Activated naive CD8-positive, alpha-beta T cell treated with anti-CD3 and anti-CD28 coated beads for 36 hours (primary cell): ENCODE measurements around the gene RIN3. TPM values are rescaled to one million over a fixed set of nuclear protein-coding genes. Genes with fewer than 3 reads are reported as not detected.

Experiments
- DNase-seq: peaks from one replicate; pipeline ENCODE4 v3.0.0; 2021
- H3K27ac Mint-ChIP-seq: one replicate; pipeline ENCODE4 v1.8.0; 2022; ENCODE audit warnings: mild to moderate bottlenecking, moderate library complexity, mixed read lengths
- H3K27me3 Mint-ChIP-seq: one replicate; pipeline ENCODE4 v1.8.0; 2022; ENCODE audit warnings: mild to moderate bottlenecking, mixed read lengths
- H3K36me3 Mint-ChIP-seq: one replicate; pipeline ENCODE4 v1.8.0; 2021; ENCODE audit warnings: mild to moderate bottlenecking, mixed read lengths
- H3K4me1 Mint-ChIP-seq: one replicate; pipeline ENCODE4 v1.8.0; 2021; ENCODE audit warnings: mixed read lengths
- H3K4me3 Mint-ChIP-seq: one replicate; pipeline ENCODE4 v1.8.0; 2022; ENCODE audit warnings: mild to moderate bottlenecking, moderate library complexity, mixed read lengths
- H3K9me3 Mint-ChIP-seq: one replicate; pipeline ENCODE4 v1.8.0; 2022; ENCODE audit warnings: mixed read lengths
- total RNA-seq, 2 experiments: library from RNA; stranded (reverse); gene quantifications; one replicate each; pipeline ENCODE4 v1.2.3, GENCODE V29; 2021

The RIN3 gene
- total RNA-seq, 2 experiments from 2014 or later: 59.2 to 59.6 TPM

DNA sequence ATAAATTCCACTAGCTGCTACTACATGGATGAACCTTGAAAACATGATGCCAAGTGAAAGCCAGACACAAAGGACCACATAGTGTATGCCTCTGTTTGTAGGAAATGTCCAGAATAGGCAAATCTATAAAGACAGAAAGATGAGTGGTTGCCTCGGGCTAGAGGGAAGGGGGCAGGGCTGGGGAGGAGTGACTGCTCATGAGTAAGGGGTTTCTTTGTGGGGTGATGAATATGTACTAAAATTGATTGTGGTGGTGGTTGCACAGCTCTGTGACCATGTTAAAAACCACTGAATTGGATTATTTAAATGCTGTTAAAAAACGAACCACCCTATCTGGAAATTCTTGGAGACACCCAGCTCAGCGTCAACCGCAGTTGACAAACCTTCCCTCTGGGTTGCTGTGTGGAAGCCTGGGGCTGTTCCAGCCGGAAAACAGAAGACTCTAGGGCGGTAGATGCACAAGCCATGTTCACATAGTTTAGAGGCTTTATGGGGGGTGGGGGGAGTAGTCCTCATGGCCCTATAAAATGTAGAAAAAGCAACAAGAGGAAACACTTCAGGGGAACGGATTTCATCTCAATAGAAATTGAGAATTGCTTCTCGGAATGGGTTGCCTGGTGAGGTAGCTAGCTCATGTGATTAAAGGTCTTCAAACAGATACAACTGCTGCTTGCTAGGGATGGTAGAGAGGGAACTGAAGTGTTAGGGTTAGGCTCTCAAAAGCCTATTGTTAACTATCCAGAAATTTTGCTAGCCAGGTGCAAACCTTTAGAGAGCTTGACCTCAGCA is 29.4 kb downstream of the RIN3 start:
- no peak for DNase-seq
- H3K36me3 Mint-ChIP-seq: peaks cover 32% of the 10 kb centered on the region
- H3K27ac Mint-ChIP-seq: peak overlapping the region; percentile 63
- no peaks in the 10 kb centered on the region for H3K27me3 Mint-ChIP-seq
- H3K9me3 Mint-ChIP-seq: peaks cover 5% of the 10 kb centered on the region
- no peak overlapping the region for H3K4me3 Mint-ChIP-seq
- peaks cover 66% of the 10 kb centered on the region for H3K4me1 Mint-ChIP-seq

DNA sequence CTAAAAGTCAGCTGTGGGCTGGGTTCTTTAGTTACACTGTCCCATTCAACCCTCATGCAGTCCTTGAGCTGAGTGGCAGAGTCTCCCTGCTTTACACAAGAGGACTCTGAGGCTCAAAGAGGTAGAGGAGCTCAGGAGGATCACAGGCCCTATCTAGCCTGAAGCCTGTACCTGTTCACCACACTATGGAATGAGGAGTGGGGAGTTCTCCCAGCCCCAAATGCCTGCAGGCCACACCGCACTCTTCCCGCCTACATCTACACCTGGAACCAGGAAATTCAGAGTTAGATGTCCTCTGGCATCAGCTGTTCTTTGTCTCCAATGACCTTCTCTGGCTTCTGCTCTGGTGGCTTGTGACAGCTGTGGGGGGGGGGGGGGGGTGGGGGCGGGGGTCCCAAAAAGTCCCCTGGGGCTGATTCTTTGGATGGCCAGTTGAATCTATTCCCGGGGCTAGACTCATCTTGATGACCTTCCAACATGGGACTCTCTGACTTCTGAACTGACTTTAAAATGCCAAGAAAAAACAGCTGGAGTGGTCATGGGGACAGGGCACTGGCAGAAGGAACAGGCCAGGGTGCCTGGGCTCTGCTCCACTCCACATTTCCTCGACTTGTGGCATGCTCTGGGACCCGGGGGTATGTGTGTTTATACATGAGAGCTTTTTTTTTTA is 30.6 kb downstream of the RIN3 start:
- Mint-ChIP-seq H3K27ac (peak overlapping the region; percentile 29), H3K4me3 (no peak overlapping the region), H3K36me3 (peaks cover 32% of the 10 kb centered on the region), H3K4me1 (peaks cover 62% of the 10 kb centered on the region), H3K9me3 (peaks cover 5% of the 10 kb centered on the region), H3K27me3 (no peaks in the 10 kb centered on the region)
- DNase-seq: no peak

- Mint-ChIP-seq H3K27me3 (no peaks in the 10 kb centered on the region), H3K4me3 (no peak overlapping the region), H3K36me3 (peaks cover 25% of the 10 kb centered on the region), H3K4me1 (peaks cover 57% of the 10 kb centered on the region), H3K9me3 (peaks cover 1% of the 10 kb centered on the region), H3K27ac (no peak overlapping the region)
- DNase-seq: no peak
Measured at GRCh38 chr14:92546347-92547053, 32.9 kb downstream of the RIN3 start.

GRCh38 chr14:92549105-92549858 is 35.7 kb downstream of the RIN3 start:
- Mint-ChIP-seq H3K27me3 (no peaks in the 10 kb centered on the region), H3K4me3 (no peak overlapping the region), H3K27ac (no peak overlapping the region), H3K9me3 (no peaks in the 10 kb centered on the region), H3K36me3 (peaks cover 23% of the 10 kb centered on the region), H3K4me1 (peaks cover 62% of the 10 kb centered on the region)
- no peak for DNase-seq

DNA sequence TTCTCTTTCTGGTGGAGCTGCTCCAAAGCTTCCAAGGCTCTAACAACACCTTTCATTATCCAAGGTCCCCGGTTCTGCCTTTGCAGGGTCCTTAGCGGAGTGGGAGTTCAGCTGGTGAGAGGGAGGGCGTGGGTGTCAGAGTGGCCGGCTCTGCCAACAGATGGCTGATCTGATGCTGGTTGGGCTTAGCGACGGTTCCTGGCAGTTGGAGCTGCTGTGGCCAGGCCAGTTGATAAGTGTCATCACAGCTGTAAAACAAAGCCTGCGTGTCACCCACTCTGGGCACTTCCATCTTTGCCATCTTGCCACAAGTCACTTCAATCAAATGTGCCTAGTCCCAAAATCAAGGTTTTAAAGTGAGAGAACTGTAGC is 36.3 kb downstream of the RIN3 start:
- Mint-ChIP-seq H3K27me3 (no peaks in the 10 kb centered on the region), H3K4me3 (no peak overlapping the region), H3K4me1 (peaks cover 60% of the 10 kb centered on the region), H3K9me3 (no peaks in the 10 kb centered on the region), H3K27ac (peak overlapping the region; percentile 28), H3K36me3 (peaks cover 23% of the 10 kb centered on the region)
- DNase-seq: no peak

DNA sequence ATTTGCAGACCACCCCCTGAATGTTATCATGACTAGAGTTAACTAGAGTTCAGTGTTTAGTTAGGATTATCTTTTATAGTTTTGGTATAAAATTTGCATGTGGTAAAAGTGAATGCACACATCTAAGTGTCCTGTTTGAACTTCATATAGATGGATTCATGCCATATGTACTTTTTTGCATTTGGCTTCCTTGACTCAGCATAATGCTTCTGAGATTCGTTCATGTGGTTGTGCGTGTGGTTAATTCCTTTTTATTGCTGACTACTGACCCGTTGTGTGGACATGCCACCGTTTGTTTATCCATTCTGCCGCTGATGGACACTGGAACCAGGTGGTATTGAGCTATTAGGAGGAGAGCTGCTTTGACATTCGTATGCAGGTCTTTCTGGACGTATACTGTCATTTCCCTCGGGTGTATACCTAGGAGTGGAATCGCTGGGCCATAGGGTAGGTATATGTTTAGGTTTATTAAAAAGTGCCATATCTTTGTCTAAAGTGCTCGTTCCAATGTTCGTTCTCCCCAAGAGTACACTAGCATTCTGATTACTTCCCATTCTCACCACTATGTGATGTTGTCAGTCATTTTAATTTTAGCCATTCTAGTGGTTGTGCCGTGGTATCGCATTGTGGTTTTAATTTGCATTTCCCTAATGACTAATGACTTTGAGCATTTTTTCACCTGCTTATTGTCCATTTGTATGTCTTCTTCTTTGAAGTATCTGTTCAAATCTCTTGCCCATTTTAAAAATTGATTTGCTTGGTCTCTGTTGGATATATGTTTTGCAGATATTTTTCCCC is 37.7 kb downstream of the RIN3 start:
- peak overlapping the region; percentile 74 for H3K27ac Mint-ChIP-seq
- no peaks in the 10 kb centered on the region for H3K9me3 Mint-ChIP-seq
- no peaks in the 10 kb centered on the region for H3K27me3 Mint-ChIP-seq
- peaks cover 73% of the 10 kb centered on the region for H3K4me1 Mint-ChIP-seq
- DNase-seq: peak; percentile 37
- H3K36me3 Mint-ChIP-seq: peaks cover 36% of the 10 kb centered on the region
- peak overlapping the region; percentile 11 for H3K4me3 Mint-ChIP-seq

DNA sequence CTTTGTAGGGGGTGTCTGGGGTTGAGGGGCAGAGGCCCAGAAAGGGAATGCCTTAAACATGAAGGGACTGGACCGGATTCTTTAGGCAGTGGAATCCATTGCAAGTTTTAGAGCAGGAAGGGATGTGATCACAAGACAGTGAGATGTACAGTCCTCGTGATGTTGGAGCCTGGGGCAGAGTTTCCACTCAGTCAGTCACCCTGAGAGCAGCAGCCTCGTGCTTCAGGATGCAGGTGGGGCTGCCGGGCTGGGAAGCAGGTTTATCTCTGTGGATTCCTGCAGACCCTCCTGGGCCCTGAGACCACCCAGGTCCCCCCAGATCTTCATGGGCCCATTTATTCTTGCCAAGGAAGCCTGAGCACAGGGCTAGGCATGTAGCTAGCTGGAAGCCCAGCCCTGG is 38.5 kb downstream of the RIN3 start:
- no peaks in the 10 kb centered on the region for H3K27me3 Mint-ChIP-seq
- peaks cover 78% of the 10 kb centered on the region for H3K4me1 Mint-ChIP-seq
- no peaks in the 10 kb centered on the region for H3K9me3 Mint-ChIP-seq
- DNase-seq: no peak
- H3K4me3 Mint-ChIP-seq: peak overlapping the region; percentile 11
- H3K27ac Mint-ChIP-seq: peak overlapping the region; percentile 74
- peaks cover 37% of the 10 kb centered on the region for H3K36me3 Mint-ChIP-seq

GRCh38 chr14:92553438-92553837 is 39.9 kb downstream of the RIN3 start:
- Mint-ChIP-seq H3K27me3 (no peaks in the 10 kb centered on the region), H3K36me3 (peaks cover 51% of the 10 kb centered on the region), H3K27ac (peak overlapping the region; percentile 43), H3K9me3 (no peaks in the 10 kb centered on the region), H3K4me1 (peaks cover 87% of the 10 kb centered on the region), H3K4me3 (no peak overlapping the region)
- no peak for DNase-seq

DNA sequence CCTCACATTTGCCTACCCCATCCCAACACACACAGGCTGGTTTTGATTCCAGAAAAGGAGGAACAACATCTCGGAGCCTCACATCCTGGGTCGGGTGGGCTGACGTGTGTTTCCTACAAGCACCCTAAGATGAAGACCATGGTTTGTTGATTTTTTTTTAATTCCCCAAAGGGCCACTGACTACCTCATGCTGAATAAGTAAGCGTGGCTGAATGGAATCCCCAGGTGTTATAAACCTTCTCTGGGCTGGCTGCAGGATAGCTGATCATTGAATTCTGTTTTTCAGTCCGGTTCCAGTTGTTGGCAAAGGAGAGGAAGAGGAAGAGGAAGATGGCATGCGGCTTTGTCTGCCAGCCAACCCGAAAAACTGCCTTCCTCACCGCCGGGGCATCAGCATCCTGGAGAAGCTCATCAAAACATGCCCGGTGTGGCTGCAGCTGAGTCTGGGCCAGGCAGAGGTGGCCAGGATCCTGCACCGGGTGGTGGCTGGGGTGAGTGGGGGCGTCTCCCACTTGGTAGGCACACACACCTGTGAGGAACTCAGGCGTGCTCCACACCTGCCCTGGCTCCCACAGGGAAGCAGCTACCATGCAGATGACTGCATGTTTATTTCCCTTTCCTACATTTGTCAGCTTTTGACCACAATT is 42.0 kb downstream of the RIN3 start:
- Mint-ChIP-seq H3K4me3 (peak overlapping the region; percentile 50), H3K4me1 (peaks cover 90% of the 10 kb centered on the region), H3K9me3 (no peaks in the 10 kb centered on the region), H3K27me3 (no peaks in the 10 kb centered on the region), H3K36me3 (peaks cover 67% of the 10 kb centered on the region), H3K27ac (peak overlapping the region; percentile 100)
- DNase-seq: no peak

DNA sequence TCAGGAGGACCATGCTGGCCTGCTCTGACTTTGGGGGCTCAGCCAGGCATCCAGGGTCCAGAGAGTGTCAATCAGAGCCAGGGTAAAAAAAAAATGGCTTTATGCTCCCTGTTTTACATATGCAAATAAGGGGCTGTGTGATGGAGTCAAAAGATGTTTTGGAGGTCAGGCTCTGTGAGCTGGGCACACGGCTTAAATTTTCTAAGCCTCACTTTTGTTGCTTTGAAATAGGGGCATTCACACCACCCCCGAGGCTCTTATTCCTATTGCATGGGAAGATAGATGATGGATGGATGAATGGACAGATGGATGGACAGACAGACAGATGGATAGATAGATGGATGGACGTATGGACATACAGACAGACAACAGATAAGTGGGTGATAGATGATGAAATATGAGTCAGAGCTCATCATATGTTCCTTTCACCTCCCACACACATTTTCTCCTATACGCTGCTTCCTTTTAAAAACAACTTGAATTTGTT is 42.7 kb downstream of the RIN3 start:
- Mint-ChIP-seq H3K27me3 (no peaks in the 10 kb centered on the region), H3K9me3 (no peaks in the 10 kb centered on the region), H3K4me3 (peak overlapping the region; percentile 50), H3K27ac (peak overlapping the region; percentile 100), H3K4me1 (peaks cover 85% of the 10 kb centered on the region), H3K36me3 (peaks cover 67% of the 10 kb centered on the region)
- DNase-seq: no peak

DNA sequence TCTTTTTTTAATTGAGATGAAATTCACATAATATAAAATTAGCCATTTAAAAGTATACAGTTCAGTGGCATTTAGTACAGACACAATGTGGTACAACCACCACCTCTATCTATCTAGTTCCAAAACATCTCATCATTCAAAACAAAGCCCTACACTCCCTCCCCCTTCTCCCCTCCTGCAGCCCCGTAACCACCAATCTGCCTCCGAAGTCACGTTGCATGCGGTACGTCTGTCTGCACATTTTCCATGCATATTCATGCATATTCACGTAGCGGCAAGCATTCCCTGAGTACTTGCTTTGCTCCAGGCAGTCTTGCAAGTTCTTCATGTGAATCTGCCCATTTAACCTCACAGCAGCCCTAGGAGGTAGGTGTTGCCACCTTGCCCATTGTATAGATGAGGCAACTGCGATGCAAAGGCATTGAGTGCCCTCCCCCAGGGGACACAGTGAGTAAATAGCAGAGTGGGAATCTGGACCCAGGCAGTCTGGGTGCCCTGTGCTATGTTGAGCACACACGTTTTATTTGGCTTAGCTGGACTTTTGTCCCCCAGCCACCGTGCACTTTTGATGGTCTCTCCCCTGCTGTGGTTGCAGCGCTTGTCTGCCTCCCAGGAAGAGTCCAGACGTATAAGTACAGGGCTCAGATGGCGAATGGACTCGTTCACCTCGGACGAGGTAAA is 43.4 kb downstream of the RIN3 start:
- peaks cover 85% of the 10 kb centered on the region for H3K4me1 Mint-ChIP-seq
- peak overlapping the region; percentile 50 for H3K4me3 Mint-ChIP-seq
- H3K36me3 Mint-ChIP-seq: peaks cover 68% of the 10 kb centered on the region
- peak overlapping the region; percentile 100 for H3K27ac Mint-ChIP-seq
- no peaks in the 10 kb centered on the region for H3K9me3 Mint-ChIP-seq
- DNase-seq: peak; percentile 61
- no peaks in the 10 kb centered on the region for H3K27me3 Mint-ChIP-seq

DNA sequence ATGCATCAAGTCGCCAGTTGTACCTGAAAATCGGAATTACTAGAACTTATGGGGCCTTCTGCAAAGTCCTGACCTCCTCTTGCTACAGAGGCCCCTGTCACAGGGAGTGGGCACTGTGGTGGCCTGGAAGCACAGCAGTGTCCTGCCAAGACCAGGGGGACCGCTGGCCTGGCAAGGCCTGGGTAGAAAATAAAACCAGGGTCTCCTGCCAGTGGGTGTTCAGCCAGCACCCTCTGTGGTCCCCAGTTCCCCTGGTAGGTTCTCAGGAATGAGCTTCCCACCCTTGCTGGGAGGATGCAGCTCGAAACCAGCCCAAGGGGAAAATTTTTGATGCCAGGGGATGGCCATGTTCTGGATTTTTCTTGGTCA is 43.9 kb downstream of the RIN3 start:
- H3K36me3 Mint-ChIP-seq: peaks cover 67% of the 10 kb centered on the region
- H3K4me1 Mint-ChIP-seq: peaks cover 85% of the 10 kb centered on the region
- H3K4me3 Mint-ChIP-seq: peak overlapping the region; percentile 36
- no peaks in the 10 kb centered on the region for H3K9me3 Mint-ChIP-seq
- no peaks in the 10 kb centered on the region for H3K27me3 Mint-ChIP-seq
- no peak for DNase-seq
- peak overlapping the region; percentile 100 for H3K27ac Mint-ChIP-seq

DNA sequence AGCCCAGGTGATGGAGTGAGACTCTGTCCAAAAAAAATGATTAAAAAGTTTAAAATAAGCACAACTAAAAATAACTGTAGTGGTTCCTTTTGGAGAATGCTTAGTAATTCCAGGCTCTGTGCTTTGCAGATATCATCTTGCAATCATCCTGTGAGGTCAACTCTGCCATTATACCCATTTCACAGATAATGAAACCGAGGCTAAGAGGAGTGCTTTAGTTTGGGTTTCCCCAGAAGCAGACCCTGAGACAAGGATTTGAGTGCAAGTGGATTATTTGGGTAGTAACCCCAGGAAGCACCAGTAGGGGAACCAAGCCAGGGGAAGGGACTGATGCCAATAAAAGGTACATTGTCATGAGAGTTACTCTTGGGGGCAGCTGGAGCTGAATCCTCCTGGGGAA is 44.7 kb downstream of the RIN3 start:
- H3K9me3 Mint-ChIP-seq: no peaks in the 10 kb centered on the region

More for the DNA sequence above, 44.7 kb downstream of the RIN3 start:
- Mint-ChIP-seq H3K27me3 (no peaks in the 10 kb centered on the region), H3K27ac (peak overlapping the region; percentile 66), H3K4me3 (no peak overlapping the region), H3K4me1 (peaks cover 85% of the 10 kb centered on the region), H3K36me3 (peaks cover 64% of the 10 kb centered on the region)
- DNase-seq: no peak
